AG08395 (cell line): Measurements from ENCODE around the gene MXRA5.
"Not testable (repeated sequence)": the region's sequence is repeated elsewhere in the genome, so short reads cannot be mapped to it uniquely, and the experiment has no call there.

ENCODE experiments used
- DNase-seq: peaks from one replicate; pipeline ENCODE4 v3.0.0; 2012; ENCODE audit warnings: mixed read lengths, low spot score

Gene MXRA5

GRCh38 chrX:3346501-3347259 is at the start of gene MXRA5:
TSS of gene MXRA5 (minus strand) at chrX:3346652. CDS start at chrX:3343833, 2,819 bp downstream.
- peak; percentile 18 for DNase-seq

GRCh38 chrX:3393581-3394111 is 47.2 kb upstream of the MXRA5 start:
- DNase-seq = no peak

GRCh38 chrX:3393178-3393577 is 46.7 kb upstream of the MXRA5 start:
- no peak for DNase-seq

GRCh38 chrX:3388457-3388856 is 42.0 kb upstream of the MXRA5 start:
- DNase-seq = no peak

GRCh38 chrX:3384327-3384726 is 37.9 kb upstream of the MXRA5 start:
- peak; percentile 36 for DNase-seq

- no peak for DNase-seq
These were observed 34.2 kb upstream of the MXRA5 start for GRCh38 chrX:3380603-3381002.

- DNase-seq = no peak
These were observed 32.7 kb upstream of the MXRA5 start for GRCh38 chrX:3379111-3379510.

GRCh38 chrX:3378156-3378555 is 31.7 kb upstream of the MXRA5 start:
- DNase-seq = no peak

- DNase-seq = no peak
These were observed 31.1 kb upstream of the MXRA5 start for GRCh38 chrX:3377560-3377959.

GRCh38 chrX:3375878-3376508 is 29.5 kb upstream of the MXRA5 start:
- not testable (repeated sequence) for DNase-seq

GRCh38 chrX:3374108-3374800 is 27.8 kb upstream of the MXRA5 start:
- DNase-seq = no peak

- no peak for DNase-seq
These were observed 24.7 kb upstream of the MXRA5 start for GRCh38 chrX:3371163-3371562.

- DNase-seq = no peak
These were observed 24.2 kb upstream of the MXRA5 start for GRCh38 chrX:3370656-3371055.

GRCh38 chrX:3362956-3363355 is 16.5 kb upstream of the MXRA5 start:
- DNase-seq = no peak

GRCh38 chrX:3360881-3361280 is 14.4 kb upstream of the MXRA5 start:
- DNase-seq = no peak

GRCh38 chrX:3352741-3353140 is 6.3 kb upstream of the MXRA5 start:
- DNase-seq = not testable (repeated sequence)

GRCh38 chrX:3351276-3351675 is 4.8 kb upstream of the MXRA5 start:
- DNase-seq = no peak

GRCh38 chrX:3348191-3348590 is 1.7 kb upstream of the MXRA5 start:
- DNase-seq = no peak

- DNase-seq = peak; percentile 60
These were observed 916 bp downstream of the MXRA5 start for GRCh38 chrX:3345281-3346191.

GRCh38 chrX:3343569-3343968 is 2.9 kb downstream of the MXRA5 start:
- not testable (repeated sequence) for DNase-seq

GRCh38 chrX:3340016-3340415 is 6.4 kb downstream of the MXRA5 start:
- DNase-seq = no peak

GRCh38 chrX:3326681-3327080 is 19.8 kb downstream of the MXRA5 start:
- peak; percentile 58 for DNase-seq
